GM19395 (cell line): Measurements from ENCODE around the gene HELQ.

Experiments
- ATAC-seq: cut with Tn5 transposase; IDR thresholded peaks from one replicate; pipeline ENCODE4 v1.9.1; 2021; ENCODE audit warnings: mild to moderate bottlenecking, moderate library complexity; ENCODE audit not compliant: unreplicated experiment

The HELQ gene

DNA sequence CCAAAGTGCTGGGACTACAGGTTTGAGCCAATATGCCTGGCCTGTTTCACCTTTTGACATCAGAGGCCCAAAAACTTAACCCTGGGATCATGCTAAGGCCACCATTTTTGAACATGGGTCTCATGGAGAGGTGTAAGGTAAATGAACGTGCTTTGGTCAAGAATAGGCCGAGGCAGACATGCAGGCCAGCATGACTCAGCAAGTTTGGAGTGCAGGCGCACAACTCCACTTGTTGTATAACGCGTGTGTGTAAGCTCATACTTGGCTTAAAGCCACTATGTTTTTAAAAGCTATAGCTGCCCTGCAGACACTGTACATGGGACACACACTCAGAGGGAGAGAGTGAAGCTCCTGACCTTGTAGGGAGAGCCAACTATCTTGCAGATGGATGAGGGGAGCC is 77.2 kb downstream of the HELQ start:
- no peak for ATAC-seq

DNA sequence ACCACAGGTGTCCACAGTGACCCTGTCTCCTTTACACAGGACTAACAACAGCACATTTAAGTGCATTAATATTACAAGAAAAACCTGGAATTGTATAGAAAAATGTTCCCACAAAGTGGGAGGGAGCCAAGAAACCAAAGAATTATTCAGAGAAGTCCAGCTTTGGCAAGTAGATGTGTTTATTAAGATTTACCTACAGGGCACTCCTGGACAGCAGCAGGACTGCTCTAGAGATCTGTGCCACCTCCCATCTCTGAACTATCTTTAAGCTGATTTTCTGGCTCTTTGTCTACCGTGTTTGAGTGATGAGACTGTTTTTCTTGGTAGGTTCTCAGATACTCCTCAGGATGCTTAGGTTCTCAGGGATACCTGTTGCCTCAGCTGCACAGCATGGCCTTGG is 82.7 kb downstream of the HELQ start:
- no peak for ATAC-seq

DNA sequence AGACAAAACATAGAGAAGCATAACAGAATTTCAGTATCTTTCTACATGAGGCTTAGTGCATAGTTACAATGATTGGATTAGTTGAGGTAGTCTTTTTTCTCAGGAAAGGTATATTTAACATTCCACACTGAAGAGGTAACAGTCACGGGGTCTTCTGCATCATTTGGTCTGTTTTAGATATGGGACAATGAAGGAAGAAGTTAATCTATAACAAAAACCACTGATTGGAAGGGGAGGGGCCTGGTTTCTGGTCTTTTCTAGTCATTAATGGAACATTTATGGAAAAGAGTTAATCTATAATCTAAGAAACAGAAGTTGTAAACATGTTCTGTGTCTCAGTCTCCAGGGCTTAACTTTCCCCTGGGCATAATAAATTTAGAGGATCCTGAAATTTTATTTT is 83.7 kb downstream of the HELQ start:
- no peak for ATAC-seq

DNA sequence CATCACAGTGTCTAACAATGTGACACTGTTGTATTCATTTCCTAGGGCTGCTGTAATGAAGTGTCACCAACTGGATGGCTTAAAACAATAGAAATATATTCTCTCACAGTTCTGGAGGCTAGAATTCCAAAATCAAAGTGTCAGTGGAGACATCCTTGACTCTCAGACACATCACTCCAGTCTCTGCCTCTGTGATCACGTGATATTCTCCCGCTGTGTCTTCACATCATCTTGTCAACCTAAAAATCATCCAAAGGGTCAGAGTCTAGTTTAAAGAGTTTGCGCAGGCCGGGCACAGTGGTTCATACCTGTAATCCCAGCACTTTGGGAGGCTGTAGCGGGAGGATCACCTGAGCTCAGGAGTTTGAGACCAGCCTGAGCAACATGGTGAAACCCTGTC is 84.4 kb downstream of the HELQ start:
- no peak for ATAC-seq

DNA sequence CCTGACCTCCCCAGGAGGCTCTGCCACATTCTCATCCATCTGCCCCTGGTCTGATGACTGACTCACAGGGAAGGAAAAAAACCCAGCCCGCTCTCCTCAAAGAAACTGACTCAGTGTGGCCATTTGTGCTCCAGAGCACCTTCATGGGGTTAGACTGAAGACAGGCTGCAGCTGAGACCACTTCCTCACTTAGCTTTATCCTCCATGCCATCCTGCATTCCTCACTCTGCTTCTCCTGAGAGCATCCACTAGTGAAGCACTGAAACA is 85.0 kb downstream of the HELQ start:
- no peak for ATAC-seq

DNA sequence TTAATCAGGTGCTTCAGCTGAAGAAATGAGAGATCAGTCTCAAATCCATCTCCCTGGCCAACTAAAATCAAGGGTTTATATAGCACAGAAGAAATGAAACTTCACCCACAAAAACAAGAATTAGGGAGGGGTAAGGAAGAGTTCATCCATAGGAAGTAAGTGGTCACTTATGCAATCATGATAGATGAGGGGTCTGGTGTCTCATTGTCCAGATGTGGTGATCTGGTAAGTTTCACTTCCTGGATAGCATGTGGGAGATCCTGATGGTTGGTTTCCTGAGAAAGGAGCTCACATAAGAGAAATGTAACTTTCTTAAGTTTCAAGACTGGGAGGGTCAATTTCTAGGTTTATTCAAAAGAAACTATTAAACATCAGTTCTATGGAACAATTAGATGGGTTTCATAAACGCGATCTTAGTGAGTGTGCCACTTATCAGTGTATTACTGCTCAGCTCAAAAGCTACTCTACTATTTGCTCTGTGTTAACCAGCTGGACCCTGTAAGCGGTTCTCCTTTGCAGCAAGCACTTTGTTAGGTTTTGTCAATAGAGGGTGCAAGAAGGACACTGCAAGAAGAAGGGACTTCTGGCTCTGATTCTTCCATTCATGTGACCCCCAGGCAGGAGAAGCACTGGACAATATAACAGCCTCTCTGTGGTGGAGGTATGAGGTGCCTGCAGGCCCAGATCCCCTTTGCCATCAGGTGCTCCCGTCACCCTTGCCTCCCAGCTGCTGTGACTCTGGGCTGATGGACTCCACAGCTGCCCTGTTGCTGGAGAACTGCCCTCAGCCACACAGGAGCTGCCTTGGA is 85.6 kb downstream of the HELQ start:
- ATAC-seq: no peak

DNA sequence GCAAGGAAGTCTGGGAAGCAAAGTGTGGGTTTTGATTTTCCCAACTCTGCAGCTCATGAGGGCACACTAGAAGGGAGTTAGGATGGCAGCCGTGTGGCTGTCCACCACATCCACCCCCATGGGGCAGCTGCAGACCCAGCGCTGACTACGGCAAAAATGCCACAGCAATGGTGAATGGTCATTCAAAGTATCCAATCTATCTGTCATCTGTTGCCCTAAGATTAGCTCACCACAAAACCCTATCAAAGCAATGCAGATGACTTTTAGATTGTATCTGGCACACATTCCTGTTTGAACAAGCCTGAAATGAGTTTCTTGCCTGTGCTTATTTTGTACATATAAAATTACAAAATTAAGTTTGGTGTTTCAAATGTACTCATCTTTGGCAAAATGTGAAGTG is 91.3 kb downstream of the HELQ start:
- ATAC-seq: no peak

DNA sequence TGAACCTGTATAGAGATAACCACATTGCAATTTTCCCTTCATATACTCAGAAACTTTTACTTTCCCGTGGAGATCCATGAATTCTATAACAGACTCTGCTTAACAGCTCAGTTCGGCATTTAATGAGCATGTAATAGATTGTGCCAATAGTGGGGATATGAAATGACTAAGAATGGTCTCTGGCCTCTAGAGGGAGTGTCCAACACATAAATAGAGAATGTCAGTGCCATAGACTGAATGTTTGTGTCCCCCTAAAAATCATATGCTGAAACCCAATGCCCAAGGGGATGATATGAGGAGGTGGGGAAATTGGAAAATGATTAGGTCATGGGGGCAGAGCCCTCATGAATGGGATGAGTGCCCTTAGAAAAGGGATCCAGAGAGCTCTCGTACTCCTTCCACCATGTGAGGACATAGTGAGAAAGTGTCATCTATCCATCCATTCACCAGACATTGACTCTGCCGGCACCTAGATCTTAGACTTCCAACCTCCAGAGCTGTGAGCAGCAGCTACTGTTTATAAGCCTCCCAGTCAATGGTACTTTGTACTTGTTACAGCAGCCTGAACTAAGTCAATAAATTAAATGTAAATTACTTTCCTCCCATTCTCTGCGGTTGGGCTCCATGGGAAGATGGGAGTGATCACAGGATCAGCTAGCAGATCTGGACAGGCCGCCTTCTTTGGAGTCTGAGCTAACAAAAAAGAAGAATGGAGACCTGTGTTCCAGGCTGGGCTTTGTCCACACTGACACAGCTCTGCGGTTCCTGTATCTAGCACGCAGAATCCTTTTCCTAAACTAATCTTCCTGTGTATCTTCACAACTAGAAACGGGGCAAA is 92.9 kb downstream of the HELQ start:
- ATAC-seq: peak; percentile 46

DNA sequence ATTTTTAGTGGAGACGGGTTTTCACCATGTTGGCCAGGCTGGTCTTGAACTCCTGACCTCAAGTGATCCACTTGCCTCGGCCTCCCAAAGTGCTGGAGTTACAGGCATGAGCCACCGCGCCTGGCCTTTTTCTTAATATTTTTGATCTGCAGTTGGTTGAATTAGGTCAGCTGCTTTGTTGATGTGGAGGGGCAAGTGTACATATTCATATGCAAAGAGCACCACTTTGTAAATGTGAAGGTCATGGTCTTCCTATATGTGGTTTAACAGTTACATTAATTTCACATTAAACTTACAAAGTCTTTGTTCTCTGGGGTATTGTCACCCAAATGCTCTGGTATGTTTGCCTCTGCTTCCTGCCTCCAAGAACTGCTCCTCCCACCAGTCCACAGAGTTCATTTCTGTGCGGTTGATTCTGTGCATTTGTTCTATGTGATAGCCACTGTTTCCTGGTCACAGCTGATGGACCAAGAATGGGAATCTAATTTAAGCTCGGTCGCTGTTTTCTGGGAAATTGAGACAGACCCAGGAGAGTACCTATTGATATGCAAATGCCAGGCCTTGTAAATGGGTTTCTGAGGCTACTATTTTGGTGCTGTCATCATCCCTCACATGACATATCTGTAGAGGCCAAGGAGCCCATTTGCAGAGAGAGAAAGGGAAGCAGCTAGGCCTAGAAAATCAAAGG is 94.1 kb downstream of the HELQ start:
- ATAC-seq: no peak

DNA sequence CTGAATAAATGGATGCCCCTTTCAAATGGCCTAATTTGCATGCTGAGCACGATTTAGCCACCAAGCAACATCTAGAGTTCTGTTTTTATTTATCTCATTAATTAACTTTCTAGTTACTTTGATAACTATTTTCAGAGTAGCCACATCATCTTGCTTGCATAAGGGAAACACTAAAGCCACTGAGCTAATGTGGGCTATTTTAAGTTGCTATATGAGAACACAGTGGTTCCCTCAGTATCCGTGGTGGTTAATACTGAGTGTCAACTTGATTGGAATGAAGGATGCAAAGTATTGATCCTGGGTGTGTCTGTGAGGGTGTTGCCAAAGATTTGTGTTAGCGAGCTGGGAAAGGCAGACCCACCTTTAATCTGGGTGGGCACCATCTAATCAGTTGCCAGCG is 95.6 kb downstream of the HELQ start:
- ATAC-seq: no peak

DNA sequence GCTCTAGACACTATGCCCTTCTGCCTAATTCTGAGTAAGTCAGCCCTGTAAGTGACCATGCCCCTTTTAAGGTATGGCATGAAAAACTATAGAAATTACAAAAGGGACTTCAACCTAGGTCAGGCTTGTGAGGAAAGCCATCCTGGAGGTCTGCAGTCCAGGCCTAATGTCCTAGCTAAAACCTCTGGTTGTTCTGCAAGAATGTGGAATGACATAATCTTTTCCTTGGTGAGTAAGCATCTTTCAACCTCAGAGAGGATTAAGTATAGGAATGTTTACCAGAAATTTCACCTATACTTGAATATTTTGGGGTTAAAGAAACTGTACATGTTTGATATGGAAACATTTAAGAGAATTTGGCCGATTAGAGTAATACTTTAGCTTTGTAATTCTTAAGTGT is 97.2 kb downstream of the HELQ start:
- ATAC-seq: no peak
